Gastrocnemius medialis (tissue), 4 donors: ENCODE measurements around the gene NEK9. TPM values are rescaled to one million over a fixed set of nuclear protein-coding genes. Genes with fewer than 3 reads are reported as not detected.
"Not testable (repeated sequence)": the region's sequence is repeated elsewhere in the genome, so short reads cannot be mapped to it uniquely, and the experiment has no call there.

Source experiments
- ATAC-seq, 2 donors: fragments of 150-250 bp; one replicate each; pipeline ENCODE4 v1.9.1; 2016
- DNase-seq, 2 donors: peaks; one replicate each; pipeline ENCODE4 v3.0.0-alpha.2; 2019
- H3K27ac ChIP-seq, 4 donors: fragments of 200-600 bp; sonication (generic); 1 replicate in 1 of 4; 2 replicates in 3 of 4; pipeline ENCODE4 v1.5.1; 2016 to 2018; ENCODE audit warnings: mild to moderate bottlenecking in 2 of 4, moderate library complexity in 1 of 4
- H3K27me3 ChIP-seq, 3 donors: fragments of 200-600 bp; sonication (generic) in 2 of 3; 1 replicate in 1 of 3; 2 replicates in 2 of 3; pipeline versions ENCODE4 v1.5.1 to v1.6.0; 2016 to 2019; ENCODE audit warnings: mild to moderate bottlenecking in 1 of 3, moderate library complexity in 1 of 3
- H3K36me3 ChIP-seq, 2 donors: fragments of 200-600 bp; sonication (generic) in 1 of 2; one replicate each; pipeline ENCODE4 v1.5.1; 2017 to 2018
- H3K4me1 ChIP-seq, 2 donors: fragments of 200-600 bp; sonication (generic) in 1 of 2; one replicate each; pipeline ENCODE4 v1.5.1; 2016 to 2017; ENCODE audit warnings: mild to moderate bottlenecking in 2 of 2
- H3K4me3 ChIP-seq, 4 donors: fragments of 200-600 bp; sonication (generic) in 3 of 4; 1 replicate in 1 of 4; 2 replicates in 3 of 4; pipeline ENCODE4 v1.5.1; 2016 to 2019; ENCODE audit warnings: mild to moderate bottlenecking in 2 of 4
- H3K9me3 ChIP-seq, 3 donors: fragments of 200-600 bp; sonication (generic) in 2 of 3; 1 replicate in 1 of 3; 2 replicates in 2 of 3; pipeline ENCODE4 v1.5.1; 2016 to 2019
- CTCF ChIP-seq, 5 experiments: fragments of 450-650 bp in 3 of 5; fragments of 200-600 bp in 2 of 5; sonication (generic) in 2 of 5; IDR thresholded peaks in 4 of 5; conservative IDR thresholded peaks in 1 of 5; 1 replicate in 4 of 5; 2 replicates in 1 of 5; pipeline ENCODE4 v1.5.1; 2016 to 2019; ENCODE audit warnings: antibody characterized with exemption in 5 of 5, mild to moderate bottlenecking in 3 of 5, moderate library complexity in 3 of 5
- POLR2A ChIP-seq, 2 donors: fragments of 450-650 bp; IDR thresholded peaks; one replicate each; pipeline ENCODE4 v1.6.1; 2017; ENCODE audit warnings: antibody characterized with exemption in 2 of 2, mild to moderate bottlenecking in 2 of 2, moderate library complexity in 2 of 2
- in situ Hi-C, 4 donors: fragments of 200-750 bp; cut with MboI; loops; one replicate each; pipeline versions ENCODE4 v1.15.0 to v1.8.0; 2017; ENCODE audit warnings: low sequenced_read_pairs in 4 of 4
- intact Hi-C: fragments of 100-400 bp; cut with DNase I; formaldehyde crosslinking; loops from one replicate; pipeline ENCODE4 v1.15.1; 2023; ENCODE audit warnings: low total_unique reads
- total RNA-seq, 4 donors: library from RNA; depleted of rRNA; stranded (reverse); fragments of >200 nt; gene quantifications; one replicate each; pipeline versions ENCODE4 v1.1.0 to v1.2.3, GENCODE V29; 2016

NEK9 gene
- total RNA-seq, 4 donors from 2014 or later = 36.3 to 93.2 (median 42.6) TPM

GRCh38 chr14:75133597-75133996 is 6.7 kb upstream of the NEK9 start:
- intact Hi-C loops (loop anchor here (2.0 to 10.0 kb wide), 3 partner anchors 43 to 354 kb away; partner anchors contain the start of gene TMED10), in situ Hi-C loops (loop anchor here (5.0 to 25.0 kb wide), 3 partner anchors 169 to 354 kb away; no protein-coding TSS in a partner anchor)
- Histone ChIP-seq H3K4me3 (no peak overlapping the region), H3K27ac (peak overlapping the region; percentile 54 to 65 (median 60)), H3K4me1 (peaks cover 11 to 13% of the 10 kb centered on the region in 2 donors), H3K27me3 (no peaks in the 10 kb centered on the region), H3K9me3 (no peaks in the 10 kb centered on the region), H3K36me3 (peaks cover 0 to 32% of the 10 kb centered on the region in 2 donors)
- TF ChIP-seq POLR2A (IDR thresholded peaks at IDR 0.05) (no peak), CTCF (IDR thresholded peaks at IDR 0.05 in 4 of 5, conservative IDR thresholded peaks at IDR 0.05 in 1 of 5) (no peak)
- ATAC-seq (no peak), DNase-seq (no peak)

- peaks cover 0 to 32% of the 10 kb centered on the region in 2 donors for H3K36me3 ChIP-seq
- no peaks in the 10 kb centered on the region for H3K27me3 ChIP-seq
- TF ChIP-seq CTCF (IDR thresholded peaks at IDR 0.05 in 4 of 5, conservative IDR thresholded peaks at IDR 0.05 in 1 of 5) (peak; percentile 64 to 86 (median 81)), POLR2A (IDR thresholded peaks at IDR 0.05) (no peak)
- H3K4me3 ChIP-seq = no peak overlapping the region
- peaks cover 12 to 14% of the 10 kb centered on the region in 2 donors for H3K4me1 ChIP-seq
- in situ Hi-C loops (loop anchor here (5.0 to 25.0 kb wide), 3 partner anchors 170 to 355 kb away; no protein-coding TSS in a partner anchor), intact Hi-C loops (loop anchor here (1.0 to 10.0 kb wide), 5 partner anchors 44 to 355 kb away; partner anchors contain the start of gene TMED10)
- ATAC-seq = peak; percentile 81 to 88
- H3K27ac ChIP-seq = peak overlapping the region; percentile 58 to 70 (median 64)
- no peaks in the 10 kb centered on the region for H3K9me3 ChIP-seq
- DNase-seq = peak; percentile 32 to 35
Observed at GRCh38 chr14:75132382-75133086, 5.7 kb upstream of the NEK9 start.

GRCh38 chr14:75128596-75128990 is 1.7 kb upstream of the NEK9 start:
- H3K4me1 ChIP-seq = peaks cover 36 to 40% of the 10 kb centered on the region in 2 donors

GRCh38 chr14:75127903-75128595 is 1.2 kb upstream of the NEK9 start:
- no peaks in the 10 kb centered on the region for H3K9me3 ChIP-seq
- H3K36me3 ChIP-seq = peaks cover 0 to 12% of the 10 kb centered on the region in 2 donors
- peak overlapping the region; percentile 93 to 98 (median 96) for H3K27ac ChIP-seq
- no peak for ATAC-seq
- no peaks in the 10 kb centered on the region for H3K27me3 ChIP-seq
- intact Hi-C loops = no loop called here
- in situ Hi-C loops = loop anchor here in 2 of 4 donors (10.0 to 25.0 kb wide), 2 partner anchors 359 to 367 kb away; no protein-coding TSS in a partner anchor
- no peak for DNase-seq
- peaks cover 36 to 40% of the 10 kb centered on the region in 2 donors for H3K4me1 ChIP-seq
- TF ChIP-seq CTCF (IDR thresholded peaks at IDR 0.05 in 4 of 5, conservative IDR thresholded peaks at IDR 0.05 in 1 of 5) (no peak), POLR2A (IDR thresholded peaks at IDR 0.05) (no peak)
- H3K4me3 ChIP-seq = peak overlapping the region; percentile 78 to 96 (median 86)

More at GRCh38 chr14:75128596-75128990, 1.7 kb upstream of the NEK9 start:
- intact Hi-C loops = no loop called here
- ATAC-seq (no peak), DNase-seq (no peak)
- H3K27ac ChIP-seq = peak overlapping the region; percentile 93 to 98 (median 96)
- in situ Hi-C loops = loop anchor here in 2 of 4 donors (10.0 to 25.0 kb wide), 2 partner anchors 359 to 366 kb away; no protein-coding TSS in a partner anchor
- no peaks in the 10 kb centered on the region for H3K27me3 ChIP-seq
- peaks cover 0 to 13% of the 10 kb centered on the region in 2 donors for H3K36me3 ChIP-seq
- no peak for TF ChIP-seq POLR2A (IDR thresholded peaks at IDR 0.05)
- no peak for TF ChIP-seq CTCF (IDR thresholded peaks at IDR 0.05 in 4 of 5, conservative IDR thresholded peaks at IDR 0.05 in 1 of 5)
- no peak overlapping the region for H3K4me3 ChIP-seq
- no peaks in the 10 kb centered on the region for H3K9me3 ChIP-seq

GRCh38 chr14:75127474-75127820 is 599 bp upstream of the NEK9 start:
- in situ Hi-C loops = loop anchor here in 2 of 4 donors (10.0 to 25.0 kb wide), 2 partner anchors 360 to 367 kb away; no protein-coding TSS in a partner anchor
- H3K9me3 ChIP-seq, ATAC-seq, DNase-seq, H3K27me3 ChIP-seq, intact Hi-C loops: not testable (repeated sequence)
- H3K4me3 ChIP-seq = peak overlapping the region; percentile 78 to 96 (median 86)
- peaks cover 0 to 12% of the 10 kb centered on the region in 2 donors for H3K36me3 ChIP-seq
- H3K27ac ChIP-seq = peak overlapping the region; percentile 93 to 98 (median 96)
- peaks cover 36 to 40% of the 10 kb centered on the region in 2 donors for H3K4me1 ChIP-seq
